ENCODE data around the gene MAB21L1.

DNA sequence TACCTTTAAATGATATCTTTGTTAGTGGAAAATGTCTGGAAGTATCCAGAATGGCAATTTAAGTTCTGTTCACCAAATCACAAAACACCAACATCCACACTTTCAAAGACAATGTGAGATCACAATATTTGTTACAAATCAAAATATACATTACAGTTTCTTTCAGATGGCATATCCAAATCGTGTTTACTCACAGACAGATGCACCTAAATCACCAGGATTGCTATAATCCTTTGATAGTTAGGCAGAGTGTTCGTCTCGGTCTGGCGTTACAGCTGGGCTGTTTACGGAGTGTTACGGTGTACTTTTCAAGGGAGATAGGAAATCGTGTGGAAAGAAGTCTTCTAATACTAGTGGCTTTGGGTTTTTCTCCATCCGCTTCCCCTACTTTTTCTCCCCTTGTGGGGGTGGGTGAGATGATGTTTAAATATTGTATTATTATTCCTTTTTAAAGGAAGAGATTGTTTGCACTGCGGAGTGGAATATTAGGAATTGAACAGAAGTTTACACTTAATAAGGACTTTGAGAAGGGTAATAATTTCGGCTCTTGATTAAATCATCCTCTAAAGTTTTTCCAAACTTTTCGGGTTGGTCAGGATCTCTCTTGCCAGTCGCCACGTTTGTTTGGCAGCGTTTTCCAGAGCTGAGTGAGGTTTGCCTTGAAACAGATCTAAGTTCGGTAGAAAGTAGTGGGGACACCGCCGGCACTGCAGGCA is 1.8 kb downstream of the MAB21L1 start:
- TF ChIP-seq POLR2A (IDR thresholded peaks at IDR 0.05) (no peak), CTCF (IDR thresholded peaks at IDR 0.05) (no peak)

Measured in body of pancreas (tissue), 4 donors.